HG02610 (cell line): ENCODE data around the gene WDFY4.

Experiments
- ATAC-seq: cut with Tn5 transposase; IDR thresholded peaks from one replicate; pipeline ENCODE4 v1.9.1; 2021; ENCODE audit warnings: mild to moderate bottlenecking, moderate library complexity; ENCODE audit not compliant: unreplicated experiment

WDFY4 gene

DNA sequence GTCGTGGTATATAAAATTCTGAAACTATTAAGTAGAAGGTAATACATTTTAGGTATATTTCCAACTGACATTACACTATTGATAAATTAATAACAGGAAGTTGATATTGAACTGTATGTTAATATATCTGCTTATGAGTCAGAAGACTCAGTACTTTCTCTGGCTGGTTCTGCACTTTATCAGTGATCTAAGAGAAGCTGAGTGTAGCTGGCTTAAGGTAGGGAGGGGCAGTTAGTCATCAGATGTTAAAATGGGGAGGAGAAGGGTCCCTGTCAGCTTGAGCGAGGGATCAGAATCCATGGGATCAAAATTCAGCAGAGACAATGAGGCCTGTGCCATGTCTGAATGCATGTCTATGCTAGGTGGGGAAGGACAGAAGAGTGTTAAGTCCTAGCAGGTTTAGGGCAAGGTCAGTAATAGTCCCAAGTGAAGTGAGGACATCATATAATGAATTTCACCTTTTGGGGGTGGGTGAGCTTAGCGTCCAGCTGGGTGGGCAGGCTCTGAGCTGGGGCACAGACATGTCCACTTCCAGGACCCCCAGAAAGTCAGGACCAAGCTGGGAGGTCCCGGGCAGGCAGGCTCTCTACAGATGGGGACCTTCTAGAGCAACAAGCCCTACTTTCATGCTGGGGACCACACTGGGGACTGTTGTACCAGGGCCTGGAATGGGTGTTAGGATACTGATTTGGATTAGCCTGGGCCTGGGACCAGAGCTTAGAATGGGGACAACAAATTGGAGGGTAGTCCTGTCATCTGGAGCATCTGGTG, 82.9 kb downstream of the WDFY4 start:
- no peak for ATAC-seq

DNA sequence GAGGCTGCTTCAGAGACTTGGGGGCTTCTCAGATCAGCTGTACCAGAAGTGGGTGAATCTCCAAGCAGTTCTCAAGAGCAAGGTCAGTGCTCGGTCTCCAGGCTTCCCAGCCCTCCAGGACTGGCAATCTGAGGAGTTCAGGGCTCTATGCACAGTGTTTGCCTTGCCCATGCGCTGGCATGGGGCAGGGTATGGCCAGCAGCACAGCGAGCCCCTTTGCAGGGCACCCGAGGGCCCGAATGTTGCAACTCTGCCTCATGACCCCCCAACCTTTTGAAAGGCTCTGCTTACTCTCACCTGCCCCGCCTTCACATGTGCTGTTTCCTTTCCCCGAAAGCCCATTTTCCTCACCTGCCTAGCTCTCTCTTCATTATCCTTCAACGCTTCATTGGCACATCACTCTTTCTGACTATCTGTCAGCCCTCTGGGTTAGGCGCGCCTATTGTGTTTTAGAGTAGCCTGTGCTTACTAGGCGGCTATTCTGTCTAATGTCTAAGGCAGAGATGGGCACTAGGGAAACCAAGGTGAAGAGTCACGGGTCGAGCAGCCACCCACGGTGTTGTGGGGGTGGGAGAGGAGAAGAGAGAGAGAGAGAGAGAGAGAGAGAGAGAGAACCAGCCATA, 83.6 kb downstream of the WDFY4 start:
- ATAC-seq: no peak

DNA sequence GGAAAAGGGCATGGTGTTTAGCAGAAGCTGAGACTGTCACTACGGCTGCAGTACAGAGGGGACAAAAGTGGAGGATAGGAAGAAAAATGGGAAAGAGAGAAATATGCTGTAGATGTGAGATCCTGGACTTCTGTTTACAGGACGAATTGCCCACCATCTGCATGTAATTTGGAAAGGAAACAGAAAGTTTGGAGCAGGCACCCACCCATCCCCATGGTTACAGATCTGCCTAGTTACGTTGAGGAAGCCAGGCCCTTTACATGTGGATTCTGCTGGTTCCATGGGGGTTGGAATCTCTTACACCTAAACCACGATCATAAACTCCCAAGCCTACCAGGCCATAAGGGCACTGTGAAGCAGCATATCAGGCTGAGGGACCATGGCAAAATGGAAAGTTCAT, 84.3 kb downstream of the WDFY4 start:
- ATAC-seq: no peak

DNA sequence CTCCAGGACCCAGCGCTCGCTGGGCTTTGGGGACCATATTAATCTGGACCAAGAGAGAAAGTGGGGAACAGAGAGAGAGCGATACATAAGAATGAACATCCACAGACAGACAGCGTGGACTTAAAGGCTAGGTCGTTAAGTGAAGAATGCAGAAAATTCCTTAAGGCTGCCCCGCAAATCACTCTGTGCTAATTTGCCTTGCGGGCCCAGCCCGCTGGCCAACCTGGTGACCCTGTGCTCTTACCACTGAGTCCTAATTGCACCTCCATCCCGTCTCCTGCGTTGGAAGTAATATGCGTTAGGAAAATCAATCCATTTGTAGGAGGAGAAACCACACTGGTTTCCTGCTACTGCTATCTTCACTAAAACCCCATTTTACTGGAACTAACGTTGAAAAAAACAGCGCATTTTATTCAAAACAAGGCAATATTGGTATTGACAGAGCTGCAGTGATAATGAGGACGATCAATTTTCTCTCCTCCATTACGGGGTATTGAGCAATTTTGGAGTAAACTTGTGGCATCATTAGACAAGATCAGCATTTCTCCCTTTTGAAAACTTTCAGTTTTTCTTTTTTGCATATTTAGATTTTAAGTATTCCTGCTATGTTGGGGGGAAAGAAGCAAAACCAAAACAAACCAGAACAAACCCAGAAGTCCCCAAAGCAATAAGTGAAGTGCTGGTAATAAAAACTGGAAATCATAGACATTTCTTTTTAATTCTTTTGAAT, 85.2 kb downstream of the WDFY4 start:
- no peak for ATAC-seq

DNA sequence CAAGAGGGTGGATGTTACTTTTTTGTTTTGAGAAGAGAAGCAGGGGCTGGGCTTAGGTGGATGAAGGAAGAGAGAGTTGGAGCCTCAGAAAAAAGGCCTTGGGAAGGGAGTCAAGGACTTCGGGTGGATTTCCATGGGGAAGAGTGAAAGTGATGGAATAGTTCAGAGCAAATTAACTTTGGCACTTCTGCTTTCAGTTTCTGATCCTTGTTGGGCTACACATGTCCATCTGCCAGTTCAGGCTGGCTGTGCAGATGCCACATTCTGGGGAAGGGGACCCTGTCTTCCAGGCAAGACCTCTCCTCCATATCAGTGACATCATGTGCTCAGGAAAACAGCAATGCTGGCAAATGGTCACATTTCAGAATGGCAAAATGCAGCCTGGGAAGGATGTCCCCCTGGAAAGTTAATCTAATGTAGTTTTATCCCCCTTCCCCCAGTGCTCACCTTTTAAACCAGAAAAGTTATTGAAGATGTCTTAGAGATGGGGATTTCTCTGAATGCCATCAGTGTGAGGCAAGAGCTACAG, 86.0 kb downstream of the WDFY4 start:
- no peak for ATAC-seq

DNA sequence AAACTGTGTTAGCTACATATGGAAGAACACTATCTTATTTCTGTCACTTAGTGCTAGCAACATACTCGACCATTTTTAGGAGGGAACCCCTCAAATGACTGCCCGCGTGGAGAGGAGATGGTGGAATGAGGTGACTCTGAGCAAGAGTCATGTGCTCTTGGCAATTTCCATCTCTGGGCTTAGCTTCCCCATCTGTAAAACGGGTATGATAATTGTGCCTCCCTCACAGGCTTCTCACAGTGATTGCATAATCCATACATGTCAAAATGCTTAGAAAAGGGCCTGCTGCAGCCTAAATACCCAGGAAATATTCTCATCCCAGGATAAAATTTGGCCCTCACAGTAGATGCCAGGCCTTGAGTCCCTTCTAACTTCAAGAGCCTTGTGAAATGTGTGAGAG, 86.6 kb downstream of the WDFY4 start:
- ATAC-seq: no peak

DNA sequence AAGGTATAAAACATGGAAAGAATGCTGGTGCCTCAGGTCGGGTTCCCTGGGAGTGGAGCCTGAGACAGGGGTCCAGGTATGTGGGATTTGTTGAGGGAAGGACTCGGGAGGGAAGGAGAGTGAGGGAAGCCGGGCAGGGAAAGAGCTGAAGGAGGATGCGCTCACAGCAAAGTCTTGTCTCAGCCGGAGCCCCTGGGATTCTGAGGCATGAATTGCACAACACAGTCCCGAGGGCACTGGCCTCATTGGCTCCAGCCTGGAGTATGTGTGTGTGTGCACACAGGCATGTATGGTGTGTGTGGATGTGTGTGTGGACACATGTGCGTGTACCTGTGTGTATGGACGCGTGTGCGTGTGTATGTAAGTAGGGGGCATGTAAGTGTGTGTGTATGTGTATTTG, 87.4 kb downstream of the WDFY4 start:
- ATAC-seq: no peak

DNA sequence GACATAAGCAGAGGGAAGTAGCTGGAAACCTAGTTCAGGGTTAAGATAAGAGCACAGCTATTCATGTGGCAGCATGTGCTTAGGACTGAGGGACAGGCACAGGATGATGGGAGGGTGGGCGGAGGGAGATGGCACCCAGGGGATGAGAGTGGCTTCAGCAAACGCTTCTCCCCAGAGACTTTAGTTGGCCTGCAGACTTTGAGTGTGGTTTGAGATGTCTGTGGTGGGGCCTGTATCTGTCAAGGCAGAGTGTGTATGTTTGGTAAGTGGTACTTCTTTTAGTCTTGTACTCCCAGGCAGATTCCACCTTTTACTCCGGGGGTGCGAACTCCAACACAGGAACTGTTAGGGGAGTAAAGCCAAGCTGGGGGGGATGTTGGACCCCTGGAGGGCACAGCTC, 88.9 kb downstream of the WDFY4 start:
- no peak for ATAC-seq

DNA sequence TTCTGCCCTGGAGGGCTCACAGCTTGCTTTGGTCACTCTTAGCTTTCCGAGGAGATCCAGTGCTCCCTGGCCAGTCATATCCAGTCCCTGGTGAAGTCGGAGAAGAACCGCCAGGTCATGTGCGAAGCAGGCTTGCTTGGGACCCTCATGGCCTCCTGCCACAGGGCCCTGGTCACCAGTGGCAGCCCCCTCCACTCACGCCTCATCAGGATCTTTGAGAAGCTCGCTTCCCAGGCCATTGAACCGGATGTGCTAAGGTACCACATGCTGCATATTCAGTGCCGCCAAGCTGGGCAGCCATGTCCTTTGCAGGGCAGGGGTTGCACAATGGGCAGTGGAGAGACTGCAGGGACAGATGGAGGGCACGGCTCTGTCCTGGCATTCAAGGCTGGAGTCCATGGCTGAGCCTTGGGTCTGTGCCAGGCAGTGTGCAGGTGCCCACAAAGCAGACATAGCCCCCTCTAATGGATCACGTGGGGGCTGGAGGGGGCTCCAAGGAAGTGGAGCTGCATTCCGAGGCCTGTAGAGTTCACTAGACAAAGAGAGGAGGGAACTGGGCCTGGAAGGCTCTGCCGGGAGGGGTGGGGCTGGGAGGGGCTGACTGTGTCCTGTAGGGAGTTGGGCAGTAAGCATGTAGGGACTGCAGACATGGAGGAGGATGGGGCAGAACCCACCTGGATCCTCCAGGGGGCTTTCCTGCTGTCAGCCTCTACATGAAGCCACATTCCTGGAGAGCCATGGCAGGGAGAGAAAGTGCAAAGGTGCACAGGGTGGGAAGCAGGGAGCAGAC, 89.9 kb downstream of the WDFY4 start:
- no peak for ATAC-seq

DNA sequence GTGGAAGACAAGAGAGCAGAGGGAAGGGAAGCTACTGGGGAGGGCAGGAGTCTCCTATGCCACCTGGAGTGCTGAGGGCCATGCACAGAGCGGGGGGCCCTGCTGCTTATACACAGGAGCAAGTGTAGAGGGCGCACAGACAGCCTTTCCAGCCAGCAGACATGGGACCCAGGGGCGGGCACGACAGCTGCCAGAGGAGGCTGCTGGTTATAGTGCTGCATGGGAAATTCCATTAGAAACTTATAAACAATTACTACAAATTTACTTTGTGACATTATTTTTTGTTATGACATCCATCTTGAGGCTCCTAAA, 90.5 kb downstream of the WDFY4 start:
- no peak for ATAC-seq

DNA sequence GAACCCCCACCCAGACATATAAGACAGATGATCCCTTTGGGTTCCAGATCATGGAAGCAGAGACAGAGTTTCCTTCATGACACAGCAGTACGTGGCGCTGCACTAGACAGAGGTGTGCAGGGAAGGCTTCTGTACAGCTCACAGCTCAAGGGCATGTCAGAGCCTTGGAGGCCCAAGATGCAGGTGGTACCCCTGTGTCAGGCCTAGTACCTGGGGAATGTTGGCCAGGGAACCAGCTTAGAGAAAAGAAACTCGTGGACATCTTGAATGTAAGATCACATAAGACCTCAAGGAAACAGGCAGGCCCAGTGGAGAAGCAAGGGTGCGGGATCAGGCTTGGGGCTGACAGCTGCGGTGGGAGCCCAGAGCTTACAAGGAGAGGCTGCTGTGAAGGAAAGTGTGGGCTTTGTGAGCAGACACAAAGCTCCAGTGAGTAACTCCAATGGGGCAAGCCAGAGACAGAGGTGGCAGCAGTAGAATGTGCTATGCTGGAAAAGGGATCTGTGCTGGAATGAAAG, 91.4 kb downstream of the WDFY4 start:
- ATAC-seq: no peak

DNA sequence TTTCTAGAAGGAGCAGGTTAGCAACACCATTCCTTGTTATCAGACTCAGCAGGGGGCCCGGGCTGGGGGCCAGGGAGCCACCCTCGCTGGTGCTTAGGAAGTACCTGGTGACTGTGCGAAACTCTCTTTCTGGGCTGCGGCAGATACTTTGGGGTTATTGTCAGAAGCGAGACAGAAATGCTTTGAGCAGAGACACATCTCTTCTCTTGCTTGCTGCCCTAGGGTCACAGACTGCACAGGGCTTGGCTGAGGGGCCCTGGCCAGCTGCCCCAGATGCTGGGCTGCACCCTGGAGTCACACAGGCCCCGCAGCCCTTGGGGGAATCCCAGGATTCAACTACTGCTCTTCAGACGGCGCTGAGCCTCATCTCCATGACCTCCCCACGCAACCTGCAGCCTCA, 91.9 kb downstream of the WDFY4 start:
- ATAC-seq: no peak

DNA sequence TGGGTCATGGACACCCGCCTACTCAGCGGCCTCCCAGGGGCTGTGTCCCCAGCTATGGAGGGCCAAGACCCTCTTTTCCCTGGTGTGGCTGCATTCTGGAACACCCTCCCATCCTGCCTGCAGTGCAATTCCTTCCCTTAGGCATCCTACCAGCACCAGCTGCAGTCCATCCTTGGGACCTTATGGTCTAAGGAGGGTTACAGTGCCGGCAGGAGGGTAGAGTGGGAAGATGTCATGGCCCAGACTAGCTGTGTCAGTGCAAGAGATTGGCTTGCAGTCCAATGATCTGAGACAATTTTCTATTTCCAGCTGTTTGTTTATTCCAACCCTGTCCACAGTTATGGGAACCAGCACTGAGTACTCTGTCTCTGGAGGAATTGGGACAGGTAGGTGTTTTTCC, 92.4 kb downstream of the WDFY4 start:
- ATAC-seq: no peak

DNA sequence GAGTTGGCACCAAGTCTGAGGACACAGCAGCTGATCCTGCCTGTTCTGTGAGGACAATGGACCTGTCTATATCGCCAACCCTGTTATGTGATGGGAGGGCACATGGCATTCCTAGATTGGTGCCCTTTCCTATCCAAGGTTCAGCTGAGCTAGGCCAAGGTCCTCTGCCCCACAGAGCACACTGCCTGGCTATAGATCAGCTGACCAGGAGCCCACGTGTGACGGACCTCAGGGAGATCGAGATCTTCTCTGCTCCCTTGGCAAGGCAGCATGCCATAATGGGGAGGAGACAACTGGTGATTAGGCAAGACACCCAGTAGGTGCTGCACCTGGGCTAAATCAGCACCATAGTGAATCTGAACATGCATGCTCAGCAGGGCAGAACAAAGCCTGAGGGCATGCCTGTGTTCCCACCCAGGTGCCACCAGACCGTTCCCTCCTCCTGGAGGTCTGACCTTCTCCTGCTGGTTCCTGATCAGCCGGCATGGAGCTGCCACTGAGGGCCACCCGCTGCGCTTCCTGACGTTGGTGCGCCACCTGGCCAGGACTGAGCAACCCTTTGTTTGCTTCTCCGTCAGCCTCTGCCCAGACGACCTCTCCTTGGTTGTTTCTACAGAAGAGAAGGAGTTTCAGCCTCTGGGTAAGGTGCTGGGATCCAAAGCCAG, 93.7 kb downstream of the WDFY4 start:
- ATAC-seq: no peak

DNA sequence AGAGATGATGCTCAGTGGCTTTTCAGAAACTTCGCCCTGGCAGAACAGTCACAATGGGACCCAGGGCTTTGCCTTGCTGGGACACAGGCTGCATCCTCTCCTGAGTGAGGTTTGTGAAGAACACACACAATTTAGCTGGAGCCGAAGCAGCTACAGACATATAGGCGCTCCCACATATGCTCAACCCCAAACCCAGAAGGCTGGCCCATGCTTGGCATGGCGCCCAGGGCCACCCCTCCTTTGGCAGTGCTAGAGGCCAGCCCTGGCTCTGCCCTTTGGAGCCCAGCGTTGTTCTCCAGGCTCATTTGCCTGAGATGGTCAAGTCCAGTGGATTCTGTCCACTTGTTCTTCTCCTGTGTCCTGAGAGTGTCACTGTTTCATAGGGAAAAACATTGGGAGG, 94.4 kb downstream of the WDFY4 start:
- ATAC-seq: no peak

DNA sequence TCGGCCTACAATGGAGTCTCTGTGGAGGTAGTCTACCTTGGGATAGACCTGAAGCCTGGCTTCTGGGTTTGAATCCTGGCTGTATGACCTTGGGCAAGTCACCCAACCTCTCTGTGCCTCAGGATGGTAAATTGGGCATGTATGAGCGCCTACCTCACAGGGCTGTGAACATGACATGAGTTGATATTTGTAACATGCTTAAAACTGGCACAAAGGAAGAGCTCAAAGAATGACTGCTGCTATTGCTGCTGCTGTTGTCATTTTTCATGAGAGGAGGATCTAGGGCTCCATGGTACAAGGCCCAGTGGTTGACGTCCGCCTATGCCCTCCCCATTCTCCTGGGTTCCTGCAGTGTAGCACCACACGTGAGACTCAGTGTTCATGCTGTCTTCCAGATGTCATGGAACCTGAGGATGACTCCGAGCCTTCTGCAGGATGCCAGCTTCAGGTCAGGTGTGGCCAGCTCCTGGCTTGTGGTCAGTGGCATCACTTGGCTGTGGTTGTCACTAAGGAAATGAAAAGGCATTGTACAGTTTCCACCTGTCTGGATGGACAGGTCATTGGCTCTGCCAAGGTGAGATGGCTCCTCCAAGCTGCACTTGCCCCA, 95.0 kb downstream of the WDFY4 start:
- ATAC-seq: no peak

DNA sequence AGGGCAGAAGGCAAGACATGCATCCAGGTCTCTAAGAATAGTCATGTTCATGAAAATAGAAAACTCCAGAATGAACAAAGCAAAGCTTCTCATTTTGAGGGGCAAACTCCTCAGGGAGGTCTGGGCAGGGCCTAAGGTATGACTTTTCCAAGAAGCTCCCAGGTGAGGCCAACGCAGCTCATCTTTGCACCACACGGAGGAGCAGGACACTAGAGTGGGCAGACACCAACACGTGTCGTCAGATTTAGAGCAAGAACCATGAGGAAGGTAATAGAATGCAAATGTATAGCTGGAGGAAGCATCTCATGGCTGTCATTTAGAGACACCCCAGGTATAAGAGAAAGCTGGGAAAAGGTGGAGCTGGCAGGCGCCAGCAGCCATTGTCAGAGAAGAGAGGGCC, 95.7 kb downstream of the WDFY4 start:
- ATAC-seq: no peak

DNA sequence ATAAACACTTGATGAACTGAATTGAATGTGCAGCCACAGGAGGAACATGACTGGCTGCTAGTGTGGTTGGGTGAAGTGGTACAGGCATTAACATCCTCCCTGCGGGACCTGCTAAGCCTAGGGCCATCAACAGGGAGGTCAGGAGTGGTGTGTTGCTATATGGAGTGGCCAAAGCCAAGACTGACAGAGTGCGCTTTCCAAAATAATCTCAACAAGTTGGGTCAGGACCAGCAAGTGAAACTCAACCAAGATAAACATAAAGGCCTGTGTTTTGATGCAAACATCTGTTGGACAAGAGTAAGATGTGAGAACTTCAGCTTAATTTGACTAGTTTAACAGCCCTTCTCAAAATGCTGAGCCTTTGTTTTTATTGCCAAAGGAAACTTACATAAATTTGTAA, 97.7 kb downstream of the WDFY4 start:
- no peak for ATAC-seq

DNA sequence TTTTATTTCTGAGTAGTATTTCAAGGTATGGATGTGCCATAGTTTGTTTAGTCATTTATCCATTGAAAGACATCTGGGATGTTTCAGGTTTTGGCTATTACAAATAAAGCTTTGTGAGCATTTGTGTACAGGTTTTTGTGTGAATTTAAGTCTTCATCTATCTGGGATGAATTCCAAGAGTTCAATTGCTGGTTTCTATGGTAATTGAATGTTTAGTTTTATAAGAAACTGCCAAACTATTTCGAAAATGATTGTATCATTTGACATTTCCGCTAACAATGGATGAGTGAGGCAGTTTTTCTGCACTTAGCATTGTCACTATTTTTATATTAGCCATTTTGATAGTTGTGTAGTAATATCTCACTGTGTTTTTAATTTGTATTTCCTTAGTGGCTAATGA, 99.4 kb downstream of the WDFY4 start:
- ATAC-seq: no peak

DNA sequence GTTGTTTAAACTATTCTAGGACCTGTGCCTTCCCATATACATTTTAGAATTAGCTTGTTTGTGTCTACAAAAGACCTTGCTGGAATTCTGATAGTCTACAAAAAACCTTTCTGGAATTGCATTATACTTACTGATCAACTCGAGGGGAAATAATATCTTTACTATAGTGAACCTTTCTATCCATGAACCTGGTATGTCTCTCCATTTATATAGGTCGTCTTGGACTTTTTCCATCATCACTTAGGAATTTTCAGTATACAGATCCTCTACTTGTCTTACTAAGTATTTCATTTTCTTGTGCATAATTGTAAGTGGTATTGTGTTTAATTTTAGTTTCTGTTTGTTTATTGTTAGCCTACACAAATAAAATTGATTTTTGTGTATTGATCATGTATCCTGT, 101.1 kb downstream of the WDFY4 start:
- ATAC-seq: no peak
